HG02885 (cell line): ENCODE results near the gene MTX1.

Experiments used
- ATAC-seq: cut with Tn5 transposase; IDR thresholded peaks from one replicate; pipeline ENCODE4 v1.9.1; 2021; ENCODE audit warnings: mild to moderate bottlenecking; ENCODE audit not compliant: unreplicated experiment, poor library complexity

Gene MTX1

DNA sequence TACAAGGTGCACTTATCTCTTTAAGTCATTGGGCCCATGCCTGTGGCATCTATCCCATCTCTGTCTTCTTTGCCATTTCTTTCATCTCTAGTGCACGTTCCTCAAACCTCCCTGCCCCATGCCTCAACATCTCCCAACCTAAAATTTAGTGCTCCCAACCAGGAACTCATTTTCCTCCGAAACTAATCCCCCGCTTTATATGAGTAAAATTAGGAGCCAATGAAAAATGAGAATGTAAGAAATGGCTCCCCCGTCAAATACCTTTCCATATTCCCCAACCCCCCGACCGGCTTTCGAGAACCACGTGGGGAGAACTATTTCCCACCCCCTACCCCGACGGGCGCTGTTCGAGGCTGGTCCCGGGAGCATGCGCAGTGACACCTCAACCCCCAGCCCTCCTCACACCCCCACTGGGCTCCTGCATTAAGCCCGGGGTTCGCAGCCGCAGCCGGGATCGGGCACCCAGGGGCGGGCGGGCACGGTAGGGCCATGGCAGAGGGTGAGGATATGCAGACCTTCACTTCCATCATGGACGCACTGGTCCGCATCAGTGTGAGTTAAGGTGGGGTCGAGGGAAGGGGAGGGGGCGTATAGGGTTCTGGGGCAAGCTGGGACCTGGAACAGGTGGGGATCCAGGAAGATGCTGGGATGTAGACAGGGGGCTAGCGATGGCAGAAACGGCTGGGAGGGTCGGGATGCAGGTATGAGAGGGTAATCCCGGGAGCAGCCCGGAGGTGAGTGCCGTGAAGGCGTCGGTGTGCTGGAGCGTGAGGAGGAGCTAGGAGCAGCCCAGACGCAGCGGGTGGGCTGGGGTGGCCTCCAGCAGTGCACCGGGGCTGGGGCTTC lies 34.8 kb upstream of the MTX1 start, which contains the start of gene TRIM46:
Gene TRIM46, plus strand, starts transcription at position 372 of the 846 bp plus-strand sequence. Its CDS starts 118 bp downstream, at position 490.
- no peak for ATAC-seq

DNA sequence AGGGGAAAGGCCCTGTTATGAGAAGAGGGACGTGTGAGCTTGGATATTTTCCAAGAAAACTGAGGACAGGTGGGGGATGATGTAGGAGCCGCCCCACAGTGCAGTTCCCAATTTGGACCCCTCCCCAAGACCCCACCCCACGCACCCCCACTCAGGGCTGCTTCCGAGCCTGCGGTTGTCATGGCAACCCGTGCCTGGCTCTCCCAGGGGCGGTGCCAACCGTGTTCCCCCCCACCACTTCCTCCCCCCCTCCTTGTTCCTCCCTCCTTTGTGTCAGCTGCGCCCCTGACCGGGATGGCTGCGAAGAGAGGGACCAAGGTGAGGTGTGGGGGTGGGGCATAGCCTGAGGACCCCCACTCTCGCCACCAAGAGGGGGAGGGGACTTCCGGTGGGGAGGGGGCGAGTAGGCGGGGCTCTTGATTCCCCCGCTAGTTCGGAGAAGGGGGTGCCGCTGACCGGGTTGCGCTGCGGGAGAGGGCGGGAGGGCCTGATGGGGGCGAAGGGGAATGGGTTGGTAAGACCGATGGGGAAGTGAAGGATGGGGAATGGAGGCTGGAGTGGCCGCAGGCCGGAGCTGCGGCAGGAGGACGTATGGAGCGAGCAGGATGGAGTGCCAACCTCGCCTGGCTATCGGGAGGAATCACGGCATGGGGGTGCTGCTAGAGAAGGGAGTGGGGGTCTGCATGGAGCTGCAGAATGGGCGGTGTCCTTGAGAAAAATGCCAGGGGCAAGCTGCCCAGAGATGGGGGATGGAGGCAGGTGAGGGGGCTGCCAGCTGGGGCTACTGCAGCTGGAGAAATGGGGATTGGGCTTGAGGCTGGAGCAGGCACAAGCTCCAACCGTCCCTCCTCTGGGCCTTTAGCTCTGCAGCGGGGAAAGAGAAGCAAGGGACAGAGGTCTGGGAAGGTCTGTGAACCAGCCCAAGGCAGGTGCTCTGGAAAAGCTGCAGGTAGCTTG lies 33.9 kb upstream of the MTX1 start:
- no peak for ATAC-seq

GRCh38 chr1:155175281-155175926 lies 33.1 kb upstream of the MTX1 start:
- no peak for ATAC-seq

DNA sequence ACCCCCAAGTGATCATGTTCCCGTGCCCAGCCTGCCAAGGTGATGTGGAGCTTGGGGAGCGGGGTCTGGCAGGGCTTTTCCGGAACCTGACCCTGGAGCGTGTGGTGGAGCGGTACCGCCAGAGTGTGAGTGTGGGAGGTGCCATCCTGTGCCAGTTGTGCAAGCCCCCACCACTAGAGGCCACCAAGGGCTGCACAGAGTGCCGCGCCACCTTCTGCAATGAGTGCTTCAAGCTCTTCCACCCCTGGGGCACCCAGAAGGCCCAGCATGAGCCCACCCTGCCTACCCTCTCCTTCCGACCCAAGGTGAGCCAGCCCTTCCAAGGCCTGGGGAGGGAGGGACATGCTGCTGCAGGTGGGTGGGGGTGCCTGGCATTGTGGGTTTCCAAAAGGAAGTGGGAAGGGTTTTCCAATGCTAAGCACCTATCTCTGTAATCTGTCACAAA lies 32.5 kb upstream of the MTX1 start:
- no peak for ATAC-seq

DNA sequence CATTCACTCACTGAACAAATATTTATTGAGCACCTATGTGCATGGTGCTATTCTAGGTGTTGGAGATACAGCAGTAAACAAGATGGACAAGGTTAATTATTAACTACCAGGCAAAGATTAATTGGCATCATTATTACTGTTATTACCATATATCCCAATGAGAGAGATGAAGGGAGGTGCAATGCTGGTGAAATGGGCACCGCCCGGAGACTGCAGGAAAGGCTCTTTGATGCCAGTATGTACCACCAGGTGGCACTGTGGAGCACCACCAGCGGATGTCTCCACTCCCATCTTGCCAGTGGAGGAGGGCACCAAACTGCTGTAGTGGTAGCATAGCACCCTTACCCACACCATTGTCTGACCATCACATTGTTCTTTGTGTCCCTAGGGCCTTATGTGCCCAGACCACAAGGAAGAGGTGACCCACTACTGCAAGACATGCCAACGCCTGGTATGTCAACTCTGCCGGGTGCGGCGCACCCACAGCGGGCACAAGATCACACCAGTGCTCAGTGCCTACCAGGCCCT lies 31.9 kb upstream of the MTX1 start:
- ATAC-seq = no peak

DNA sequence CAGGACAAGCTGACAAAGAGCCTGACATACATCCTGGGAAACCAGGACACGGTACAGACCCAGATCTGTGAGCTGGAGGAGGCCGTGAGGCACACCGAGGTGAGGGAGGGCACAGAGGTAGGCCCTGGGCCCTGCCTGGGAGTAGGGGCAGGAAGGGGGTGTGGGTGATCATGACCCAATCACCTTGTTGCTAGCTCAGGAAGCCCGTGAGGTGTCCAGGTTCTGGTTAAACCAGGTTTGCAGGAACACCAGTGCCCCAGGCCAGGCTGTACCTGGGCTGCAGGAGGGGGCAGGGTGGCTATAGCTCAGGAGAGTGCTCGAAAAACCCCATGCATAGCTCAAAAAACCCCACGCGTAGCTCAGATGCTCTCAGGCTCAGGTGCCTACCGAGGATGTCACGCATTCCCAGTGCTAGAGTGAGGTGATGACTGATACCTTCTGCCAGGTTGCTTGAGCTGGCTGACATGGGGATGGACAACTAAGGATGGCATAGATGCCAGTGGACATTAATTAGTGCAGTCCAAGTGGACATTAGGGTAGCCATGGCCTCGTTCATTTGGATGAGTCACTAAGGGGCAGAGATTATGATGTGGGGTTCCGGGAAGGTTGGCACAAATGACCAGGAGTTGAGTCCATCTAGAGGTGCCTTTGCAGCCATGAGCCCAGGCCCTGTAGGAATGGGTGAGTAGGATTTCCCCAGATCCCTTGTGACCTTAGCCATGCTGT lies 31.1 kb upstream of the MTX1 start:
- no peak for ATAC-seq

GRCh38 chr1:155177918-155178281 lies 30.6 kb upstream of the MTX1 start:
- ATAC-seq = no peak

- no peak for ATAC-seq
Measured at GRCh38 chr1:155178441-155179111, 29.9 kb upstream of the MTX1 start.

DNA sequence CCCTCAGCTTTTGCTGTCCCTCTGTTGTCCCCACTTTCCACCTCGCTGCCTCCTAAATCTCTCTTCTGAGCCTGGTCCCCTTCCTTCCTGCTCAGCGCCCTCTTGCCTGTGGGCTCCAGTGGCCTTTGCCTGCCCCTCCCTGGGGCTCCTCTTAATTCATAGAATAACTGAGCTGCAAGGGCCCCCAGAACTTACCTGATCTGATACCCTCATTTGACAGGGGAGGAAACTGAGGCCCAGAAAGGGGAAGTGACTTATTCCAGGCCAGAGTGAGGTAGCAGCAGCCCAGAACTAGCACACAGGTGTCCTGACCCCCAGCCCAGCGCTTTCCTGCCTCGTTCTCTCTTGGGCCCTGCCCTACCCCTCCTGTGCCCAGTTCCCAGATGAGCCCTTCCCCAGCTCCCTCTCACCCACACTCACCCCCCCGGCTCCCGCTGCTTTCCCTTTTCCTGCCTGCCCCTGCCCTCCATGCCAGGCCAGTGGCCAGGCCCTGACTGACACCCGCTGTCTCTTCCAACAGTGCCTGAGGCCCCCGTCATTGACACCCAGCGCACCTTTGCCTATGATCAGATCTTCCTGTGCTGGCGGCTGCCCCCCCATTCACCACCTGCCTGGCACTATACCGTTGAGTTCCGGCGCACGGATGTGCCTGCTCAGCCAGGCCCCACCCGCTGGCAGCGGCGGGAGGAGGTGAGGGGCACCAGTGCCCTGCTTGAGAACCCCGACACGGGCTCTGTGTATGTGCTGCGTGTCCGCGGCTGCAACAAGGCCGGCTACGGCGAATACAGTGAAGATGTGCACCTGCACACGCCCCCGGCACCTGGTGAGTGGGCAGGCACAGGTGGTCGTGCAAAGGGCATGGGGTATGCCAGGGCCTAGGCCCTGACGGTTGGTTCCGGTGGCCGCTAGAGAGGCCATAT lies 29.1 kb upstream of the MTX1 start:
- ATAC-seq = no peak

- ATAC-seq = no peak
Measured at GRCh38 chr1:155181371-155182051, 27.0 kb upstream of the MTX1 start.

- ATAC-seq = no peak
Measured at GRCh38 chr1:155182052-155182550, 26.4 kb upstream of the MTX1 start.

GRCh38 chr1:155183775-155184221 lies 24.7 kb upstream of the MTX1 start:
- ATAC-seq = no peak

DNA sequence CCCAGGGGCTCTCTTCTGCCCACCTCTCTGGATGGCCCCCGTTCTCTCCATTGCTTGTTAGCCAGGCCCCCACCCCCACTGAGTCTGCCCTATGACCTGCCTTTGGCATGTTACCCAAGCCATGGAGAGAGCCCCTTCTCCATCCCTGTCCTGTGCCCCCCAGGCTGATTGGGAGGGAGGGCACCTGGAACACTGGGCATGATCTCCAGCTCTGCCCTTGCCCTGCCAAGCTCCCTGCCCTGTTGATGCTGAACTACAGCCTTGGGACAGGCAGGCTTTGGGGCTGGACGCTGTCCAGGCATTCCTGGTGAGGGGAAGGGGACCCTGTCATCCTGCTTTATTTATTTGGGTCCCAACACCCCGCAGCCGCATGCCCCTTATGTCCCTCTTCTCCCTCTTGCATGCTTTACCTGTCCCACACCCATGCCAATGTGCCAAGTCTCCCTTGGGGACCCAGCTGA lies 24.1 kb upstream of the MTX1 start:
- no peak for ATAC-seq

GRCh38 chr1:155184835-155185782 lies 23.4 kb upstream of the MTX1 start:
- peak; percentile 68 for ATAC-seq

GRCh38 chr1:155185783-155186066 lies 22.8 kb upstream of the MTX1 start:
- peak; percentile 9 for ATAC-seq

DNA sequence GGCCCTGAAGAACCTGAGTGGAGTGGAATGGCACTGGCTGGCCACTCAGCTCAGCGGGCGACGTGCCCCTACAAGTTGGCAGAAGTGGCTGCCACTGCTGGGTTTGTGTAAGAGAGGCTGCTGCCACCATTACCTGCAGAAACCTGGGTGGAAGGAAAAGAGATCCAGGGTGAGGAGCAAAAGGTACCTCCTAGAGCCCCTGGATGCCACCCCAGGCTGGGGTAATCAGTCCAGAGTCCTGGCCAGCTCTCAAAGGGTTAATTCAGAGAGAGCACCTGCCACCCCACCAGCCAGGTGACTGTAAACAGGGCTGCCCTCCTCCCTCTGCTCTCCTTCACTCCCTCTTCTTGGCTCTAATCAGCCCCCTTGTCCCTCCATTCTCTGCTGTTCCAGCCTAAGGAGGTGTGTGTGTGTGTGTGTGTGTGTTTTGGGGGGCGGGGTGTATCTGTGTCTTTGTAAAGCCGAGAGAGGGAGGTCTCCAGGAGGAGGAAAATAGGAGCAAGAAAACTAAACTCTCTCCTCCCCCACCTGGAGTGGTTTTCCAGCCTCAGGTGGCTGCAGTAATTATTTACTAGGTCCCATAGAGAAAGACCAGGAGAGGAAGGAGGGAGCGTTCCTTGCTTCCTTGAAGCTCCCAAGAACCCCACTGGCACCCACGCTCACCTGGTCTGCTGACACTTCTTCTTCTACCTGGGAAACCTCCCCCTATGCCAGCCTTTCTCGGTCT lies 22.3 kb upstream of the MTX1 start:
- no peak for ATAC-seq
